LNCaP clone FGC (cell line): ENCODE measurements around the gene COL23A1.
A peak's percentile ranks its signal among the peaks of the same experiment; 100 is the strongest.

Experiments
- DNase-seq: peaks from one replicate; pipeline ENCODE4 v3.0.0-alpha.2; 2011; ENCODE audit warnings: low read depth
- H3K4me3 ChIP-seq: 2 replicates; pipeline ENCODE4 v1.5.1; 2011; ENCODE audit warnings: mild to moderate bottlenecking, low read depth, low read length, control low read depth
- CTCF ChIP-seq: IDR thresholded peaks from 2 replicates; pipeline ENCODE4 v1.5.1; 2012; ENCODE audit warnings: mild to moderate bottlenecking; ENCODE audit not compliant: control insufficient read depth, insufficient read depth; ENCODE audit errors: extremely low read depth

The COL23A1 gene

GRCh38 chr5:178194026-178194425, 396.2 kb downstream of the COL23A1 start:
- H3K4me3 ChIP-seq: no peak overlapping the region
- TF ChIP-seq CTCF: no peak
- DNase-seq: no peak

- no peak overlapping the region for H3K4me3 ChIP-seq
- DNase-seq: no peak
- no peak for TF ChIP-seq CTCF
These were observed 396.9 kb downstream of the COL23A1 start for GRCh38 chr5:178193251-178193809.

- DNase-seq: no peak
These were observed 397.4 kb downstream of the COL23A1 start for GRCh38 chr5:178192787-178193186.

GRCh38 chr5:178192244-178192643, 397.9 kb downstream of the COL23A1 start:
- no peak overlapping the region for H3K4me3 ChIP-seq
- no peak for TF ChIP-seq CTCF
- DNase-seq: peak; percentile 90

More at GRCh38 chr5:178192787-178193186, 397.4 kb downstream of the COL23A1 start:
- TF ChIP-seq CTCF: no peak
- no peak overlapping the region for H3K4me3 ChIP-seq

- H3K4me3 ChIP-seq: no peak overlapping the region
- no peak for DNase-seq
- TF ChIP-seq CTCF: no peak
These were observed 398.5 kb downstream of the COL23A1 start for GRCh38 chr5:178191661-178192060.

- no peak for TF ChIP-seq CTCF
- no peak for DNase-seq
- no peak overlapping the region for H3K4me3 ChIP-seq
These were observed 400.8 kb downstream of the COL23A1 start for GRCh38 chr5:178189433-178189832.
